Tibial artery (tissue), 4 donors: ENCODE data around the gene FSIP1.

Experiments used
- DNase-seq, 2 donors: peaks; one replicate each; pipeline ENCODE4 v3.0.0-alpha.2; 2019
- H3K27ac ChIP-seq, 2 donors: fragments of 200-600 bp; sonication (generic) in 1 of 2; 1 replicate in 1 of 2; 2 replicates in 1 of 2; pipeline ENCODE4 v1.5.1; 2018 to 2019; ENCODE audit warnings: mild to moderate bottlenecking in 1 of 2
- H3K27me3 ChIP-seq, 2 donors: fragments of 200-600 bp; sonication (generic) in 1 of 2; one replicate each; pipeline versions ENCODE4 v1.5.1 to v1.6.0; 2016 to 2019
- H3K36me3 ChIP-seq, 3 donors: fragments of 200-600 bp; sonication (generic) in 2 of 3; one replicate each; pipeline ENCODE4 v1.5.1; 2016 to 2019; ENCODE audit warnings: mild to moderate bottlenecking in 2 of 3
- H3K4me1 ChIP-seq, 4 donors: fragments of 200-600 bp; sonication (generic) in 2 of 4; 1 replicate in 3 of 4; 2 replicates in 1 of 4; pipeline ENCODE4 v1.5.1; 2016 to 2019
- H3K4me3 ChIP-seq, 2 donors: fragments of 200-600 bp; sonication (generic) in 1 of 2; 1 replicate in 1 of 2; 2 replicates in 1 of 2; pipeline ENCODE4 v1.5.1; 2018 to 2019; ENCODE audit warnings: mild to moderate bottlenecking in 2 of 2
- H3K9me3 ChIP-seq, 3 donors: fragments of 200-600 bp; sonication (generic) in 1 of 3; one replicate each; pipeline ENCODE4 v1.5.1; 2016 to 2019
- CTCF ChIP-seq, 2 experiments: fragments of 200-600 bp in 1 of 2; fragments of 450-650 bp in 1 of 2; IDR thresholded peaks; one replicate each; pipeline ENCODE4 v1.5.1; 2017 to 2019; ENCODE audit warnings: antibody characterized with exemption in 2 of 2, mild to moderate bottlenecking in 1 of 2, moderate library complexity in 1 of 2
- intact Hi-C: fragments of 100-400 bp; cut with DNase I; formaldehyde crosslinking; loops from one replicate; pipeline ENCODE4 v1.15.0; 2023; ENCODE audit warnings: low total_unique reads

The FSIP1 gene

DNA sequence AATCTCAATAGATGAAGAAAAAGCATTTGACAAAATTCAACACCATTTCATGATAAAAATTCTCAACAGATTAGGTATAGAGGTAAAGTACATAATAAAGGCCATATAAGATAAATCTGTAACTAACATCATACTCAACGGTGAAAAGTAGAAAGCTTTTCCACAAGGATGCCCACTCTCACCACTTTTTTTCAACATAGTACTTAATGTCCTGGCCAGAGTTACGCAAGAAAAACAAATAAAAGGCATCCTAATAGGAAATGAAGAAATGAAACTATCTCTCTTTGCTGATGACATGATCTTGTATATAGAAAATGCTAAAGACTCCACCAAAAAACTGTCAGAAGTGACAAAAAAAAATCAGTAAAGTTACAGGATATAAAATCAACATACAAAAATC, 168.8 kb downstream of the FSIP1 start:
- H3K4me3 ChIP-seq, result no peak overlapping the region
- H3K27ac ChIP-seq, result no peak overlapping the region

GRCh38 chr15:39613271-39613670, 169.4 kb downstream of the FSIP1 start:
- Histone ChIP-seq H3K27me3 (no peaks in the 10 kb centered on the region), H3K27ac (no peak overlapping the region), H3K4me3 (no peak overlapping the region), H3K36me3 (no peaks in the 10 kb centered on the region), H3K9me3 (peaks cover 11 to 21% (median 12%) of the 10 kb centered on the region in 3 donors), H3K4me1 (peaks cover 0 to 5% (median 0%) of the 10 kb centered on the region in 4 donors)
- no peak for TF ChIP-seq CTCF (IDR thresholded peaks at IDR 0.05)
- intact Hi-C loops, result no loop called here
- no peak for DNase-seq

More for the DNA sequence above, 168.8 kb downstream of the FSIP1 start:
- TF ChIP-seq CTCF (IDR thresholded peaks at IDR 0.05), result no peak
- Histone ChIP-seq H3K4me1 (peaks cover 0 to 6% (median 0%) of the 10 kb centered on the region in 4 donors), H3K36me3 (no peaks in the 10 kb centered on the region), H3K9me3 (peaks cover 11 to 21% (median 12%) of the 10 kb centered on the region in 3 donors), H3K27me3 (no peaks in the 10 kb centered on the region)
- intact Hi-C loops, result no loop called here
- no peak for DNase-seq

DNA sequence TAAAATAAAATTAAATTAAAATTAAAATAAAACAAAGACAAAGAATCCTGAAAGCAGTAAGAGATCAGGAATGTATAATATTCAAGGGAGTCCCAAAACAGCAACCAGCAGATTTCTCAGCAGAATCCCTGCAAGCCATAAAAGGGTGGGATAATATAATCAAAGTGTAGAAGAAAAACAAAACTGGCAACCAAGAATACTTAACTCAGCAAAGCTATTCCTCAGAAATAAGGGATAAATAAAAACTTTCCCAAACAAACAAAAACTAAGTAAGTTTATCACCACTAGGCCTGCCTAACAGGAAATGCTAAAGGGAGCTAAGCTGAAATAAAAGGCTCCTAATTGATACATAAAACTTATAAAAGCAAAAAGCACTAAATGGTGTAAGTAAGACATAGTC, 172.0 kb downstream of the FSIP1 start:
- no peak for DNase-seq
- no peaks in the 10 kb centered on the region for H3K36me3 ChIP-seq
- H3K9me3 ChIP-seq, result peaks cover 11 to 21% (median 12%) of the 10 kb centered on the region in 3 donors
- no peaks in the 10 kb centered on the region for H3K4me1 ChIP-seq
- H3K27me3 ChIP-seq, result no peaks in the 10 kb centered on the region
- intact Hi-C loops, result no loop called here
- no peak for TF ChIP-seq CTCF (IDR thresholded peaks at IDR 0.05)
- H3K4me3 ChIP-seq, result no peak overlapping the region
- no peak overlapping the region for H3K27ac ChIP-seq

DNA sequence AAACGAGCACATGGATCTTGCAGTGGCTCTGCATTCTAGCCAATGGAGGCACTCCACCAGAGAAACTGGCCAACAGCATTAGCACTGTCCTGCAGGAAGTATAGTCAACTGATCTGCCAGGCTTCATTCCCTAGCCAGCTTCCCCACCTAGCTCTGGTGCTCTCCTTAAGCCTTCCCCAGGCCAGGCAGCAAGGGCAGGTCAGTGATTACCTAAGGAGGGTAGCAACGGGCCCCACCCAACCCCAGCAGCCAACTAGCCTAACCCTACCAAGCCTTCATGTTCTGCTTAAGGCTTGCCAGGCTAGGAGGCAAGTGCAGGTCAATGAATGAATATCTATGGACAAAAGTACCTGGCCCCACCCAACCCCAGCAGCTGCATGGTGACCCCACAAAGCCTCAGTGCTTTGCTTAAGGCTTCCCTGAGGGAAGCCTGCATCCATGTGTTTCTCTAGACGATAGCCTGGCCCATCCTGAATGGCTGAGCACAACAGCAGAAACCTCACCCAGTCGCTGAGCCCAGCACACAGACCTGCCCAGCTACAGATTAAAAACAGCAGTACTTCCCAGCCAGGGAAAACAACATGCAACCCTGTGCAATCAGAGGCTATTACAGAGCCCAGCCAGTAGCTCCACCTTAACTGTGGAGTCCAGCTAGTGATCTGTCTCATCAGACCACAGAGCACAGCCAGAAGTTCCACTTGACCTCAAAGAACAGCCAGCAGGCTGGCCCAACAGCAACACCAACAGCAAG, 173.3 kb downstream of the FSIP1 start:
- no peaks in the 10 kb centered on the region for H3K4me1 ChIP-seq
- no peaks in the 10 kb centered on the region for H3K36me3 ChIP-seq
- no peak overlapping the region for H3K27ac ChIP-seq
- DNase-seq, result no peak
- no peak for TF ChIP-seq CTCF (IDR thresholded peaks at IDR 0.05)
- H3K9me3 ChIP-seq, result peaks cover 10 to 21% (median 12%) of the 10 kb centered on the region in 3 donors
- H3K27me3 ChIP-seq, result no peaks in the 10 kb centered on the region
- intact Hi-C loops, result no loop called here
- H3K4me3 ChIP-seq, result no peak overlapping the region

DNA sequence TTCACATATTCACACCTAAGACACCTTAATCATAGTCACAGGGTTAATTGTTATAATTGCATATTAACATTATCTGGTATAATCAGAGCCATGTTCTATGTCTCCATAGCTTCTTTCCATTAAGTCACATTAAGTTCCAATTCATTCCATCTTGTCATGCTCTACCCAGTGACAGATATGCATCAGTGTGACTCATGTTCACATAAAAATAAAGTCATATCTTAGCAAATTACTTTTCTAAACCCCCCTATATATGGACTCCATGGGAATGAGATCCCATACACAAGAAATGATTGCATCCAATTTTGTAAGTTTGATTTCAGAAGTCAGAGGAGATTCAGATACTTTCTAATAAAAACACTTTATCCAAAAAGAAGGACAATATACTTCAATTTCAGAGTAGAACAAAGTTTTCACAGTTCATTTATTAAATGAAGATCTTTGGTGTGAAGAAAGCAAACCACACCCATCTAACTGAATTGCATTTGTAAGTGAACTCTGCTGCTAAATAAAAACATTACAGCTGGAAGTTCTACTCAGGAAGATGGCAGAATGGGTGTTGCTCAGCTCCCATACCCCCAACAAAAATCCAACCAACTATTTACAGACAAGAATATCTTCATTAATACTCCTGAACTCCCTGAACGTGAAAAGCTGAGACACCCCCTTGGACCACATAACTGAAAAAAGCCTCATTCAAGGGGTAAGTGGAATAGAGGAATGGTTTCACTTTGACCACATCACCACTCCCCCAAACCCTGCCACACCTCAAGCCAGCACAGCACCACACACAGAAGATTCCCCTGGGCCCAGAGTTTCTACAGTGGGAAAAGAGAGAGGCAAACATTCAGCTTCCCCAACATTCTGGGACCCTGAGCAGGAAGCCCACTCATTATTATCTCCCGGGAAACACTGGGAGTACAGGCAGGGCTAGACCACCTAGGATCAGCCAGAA, 174.2 kb downstream of the FSIP1 start:
- DNase-seq, result no peak
- TF ChIP-seq CTCF (IDR thresholded peaks at IDR 0.05), result no peak

More for the DNA sequence above, 174.2 kb downstream of the FSIP1 start:
- H3K4me1 ChIP-seq, result no peaks in the 10 kb centered on the region
- intact Hi-C loops, result no loop called here
- H3K27me3 ChIP-seq, result no peaks in the 10 kb centered on the region
- H3K27ac ChIP-seq, result no peak overlapping the region
- no peaks in the 10 kb centered on the region for H3K36me3 ChIP-seq
- peaks cover 8 to 21% (median 12%) of the 10 kb centered on the region in 3 donors for H3K9me3 ChIP-seq
- no peak overlapping the region for H3K4me3 ChIP-seq
